Tibial artery (tissue), 4 donors: ENCODE data around the gene ZNF586.
A peak's percentile ranks its signal among the peaks of the same experiment; 100 is the strongest.

Experiments
- DNase-seq, 2 donors: peaks; one replicate each; pipeline ENCODE4 v3.0.0-alpha.2; 2019
- H3K27ac ChIP-seq, 2 donors: fragments of 200-600 bp; sonication (generic) in 1 of 2; 1 replicate in 1 of 2; 2 replicates in 1 of 2; pipeline ENCODE4 v1.5.1; 2018 to 2019; ENCODE audit warnings: mild to moderate bottlenecking in 1 of 2
- H3K27me3 ChIP-seq, 2 donors: fragments of 200-600 bp; sonication (generic) in 1 of 2; one replicate each; pipeline versions ENCODE4 v1.5.1 to v1.6.0; 2016 to 2019
- H3K36me3 ChIP-seq, 3 donors: fragments of 200-600 bp; sonication (generic) in 2 of 3; one replicate each; pipeline ENCODE4 v1.5.1; 2016 to 2019; ENCODE audit warnings: mild to moderate bottlenecking in 2 of 3
- H3K4me1 ChIP-seq, 4 donors: fragments of 200-600 bp; sonication (generic) in 2 of 4; 1 replicate in 3 of 4; 2 replicates in 1 of 4; pipeline ENCODE4 v1.5.1; 2016 to 2019
- H3K4me3 ChIP-seq, 2 donors: fragments of 200-600 bp; sonication (generic) in 1 of 2; 1 replicate in 1 of 2; 2 replicates in 1 of 2; pipeline ENCODE4 v1.5.1; 2018 to 2019; ENCODE audit warnings: mild to moderate bottlenecking in 2 of 2
- H3K9me3 ChIP-seq, 3 donors: fragments of 200-600 bp; sonication (generic) in 1 of 3; one replicate each; pipeline ENCODE4 v1.5.1; 2016 to 2019
- intact Hi-C: fragments of 100-400 bp; cut with DNase I; formaldehyde crosslinking; loops from one replicate; pipeline ENCODE4 v1.15.0; 2023; ENCODE audit warnings: low total_unique reads
- TF ChIP-seq, protein P1 (sequence below), 2 experiments: fragments of 200-600 bp in 1 of 2; fragments of 450-650 bp in 1 of 2; IDR thresholded peaks; one replicate each; pipeline ENCODE4 v1.5.1; 2017 to 2019; ENCODE audit warnings: antibody characterized with exemption in 2 of 2, mild to moderate bottlenecking in 1 of 2, moderate library complexity in 1 of 2

ZNF586 gene

DNA sequence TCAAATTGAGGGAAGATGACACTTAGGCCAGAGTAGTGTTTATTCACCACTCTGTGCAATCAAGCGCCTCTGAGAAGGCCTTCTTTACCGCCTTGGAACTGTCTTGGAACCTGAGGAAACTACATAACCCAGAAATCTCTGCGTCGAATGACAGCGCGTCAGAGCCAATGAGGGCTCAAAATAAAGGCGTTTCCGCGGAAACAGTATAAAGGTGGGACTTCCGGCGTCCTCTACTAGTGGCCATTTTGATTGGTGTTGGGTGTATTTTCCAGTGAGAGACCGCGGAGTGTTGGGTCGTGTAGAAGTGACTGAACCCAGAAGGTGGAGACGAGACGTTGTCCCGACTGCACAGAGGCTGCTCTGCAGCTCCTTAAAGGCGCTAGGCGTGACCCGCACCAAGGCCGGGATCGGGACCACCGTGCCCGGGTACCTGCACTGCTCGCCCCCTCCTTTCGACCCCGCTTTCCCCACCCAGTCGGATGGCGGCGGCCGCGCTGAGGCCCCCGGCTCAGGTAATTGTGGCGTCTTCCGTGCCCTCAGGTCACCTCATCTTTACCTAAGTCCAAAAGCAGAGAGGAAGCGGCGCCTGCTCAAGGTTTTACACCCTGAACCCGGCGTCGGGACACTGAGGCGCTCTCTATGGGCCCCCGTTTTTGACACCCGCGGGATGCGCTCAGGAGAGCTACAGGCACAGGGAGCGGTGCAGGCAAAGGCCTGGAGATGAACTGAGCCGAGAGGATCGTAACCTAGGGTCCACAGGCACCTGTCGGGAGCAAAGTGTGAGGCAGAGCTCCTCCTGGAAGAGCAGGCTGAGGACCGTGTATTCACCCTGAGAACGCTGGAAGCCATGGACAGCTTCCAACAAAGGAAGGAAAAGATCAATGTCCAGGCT lies 22.6 kb upstream of the ZNF586 start, which contains the start of gene ZNF776:
ZNF776 (plus strand) TSS at position 236 of the 892 bp plus-strand sequence; CDS start at position 480, 244 bp downstream.
- intact Hi-C loops: loop anchor here (10.0 kb wide), 1 partner anchor 68 kb away; the partner anchor contains the start of gene ZNF552
- H3K27ac ChIP-seq: peak within 1 kb of the TSS; percentile 62 to 74

DNA sequence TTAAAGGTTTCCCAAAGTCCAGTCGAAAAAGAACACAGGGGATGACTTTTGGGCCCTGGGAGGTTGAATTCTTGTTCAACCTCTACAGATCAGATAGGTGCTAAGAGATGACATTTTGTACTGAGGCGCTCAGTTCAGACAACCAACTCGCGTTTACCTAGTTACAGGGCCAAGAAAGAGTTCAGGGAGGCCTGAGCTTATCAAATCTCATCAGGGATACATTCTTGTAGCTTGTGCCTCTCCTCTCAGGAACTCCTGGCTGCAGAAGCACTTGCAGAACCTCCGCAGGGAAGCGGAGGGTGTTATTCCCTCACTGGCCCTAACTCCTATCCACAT lies 22.0 kb upstream of the ZNF586 start:
- TF ChIP-seq, protein P1, sequence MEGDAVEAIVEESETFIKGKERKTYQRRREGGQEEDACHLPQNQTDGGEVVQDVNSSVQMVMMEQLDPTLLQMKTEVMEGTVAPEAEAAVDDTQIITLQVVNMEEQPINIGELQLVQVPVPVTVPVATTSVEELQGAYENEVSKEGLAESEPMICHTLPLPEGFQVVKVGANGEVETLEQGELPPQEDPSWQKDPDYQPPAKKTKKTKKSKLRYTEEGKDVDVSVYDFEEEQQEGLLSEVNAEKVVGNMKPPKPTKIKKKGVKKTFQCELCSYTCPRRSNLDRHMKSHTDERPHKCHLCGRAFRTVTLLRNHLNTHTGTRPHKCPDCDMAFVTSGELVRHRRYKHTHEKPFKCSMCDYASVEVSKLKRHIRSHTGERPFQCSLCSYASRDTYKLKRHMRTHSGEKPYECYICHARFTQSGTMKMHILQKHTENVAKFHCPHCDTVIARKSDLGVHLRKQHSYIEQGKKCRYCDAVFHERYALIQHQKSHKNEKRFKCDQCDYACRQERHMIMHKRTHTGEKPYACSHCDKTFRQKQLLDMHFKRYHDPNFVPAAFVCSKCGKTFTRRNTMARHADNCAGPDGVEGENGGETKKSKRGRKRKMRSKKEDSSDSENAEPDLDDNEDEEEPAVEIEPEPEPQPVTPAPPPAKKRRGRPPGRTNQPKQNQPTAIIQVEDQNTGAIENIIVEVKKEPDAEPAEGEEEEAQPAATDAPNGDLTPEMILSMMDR (IDR thresholded peaks at IDR 0.05): no peak
- peak overlapping the region in 1 of 2 donors; percentile 74 for H3K27ac ChIP-seq

More for the DNA sequence above, 22.6 kb upstream of the ZNF586 start, which contains the start of gene ZNF776:
- TF ChIP-seq, protein P1 (IDR thresholded peaks at IDR 0.05): peak in 1 of 2 experiments; percentile 24
- peaks cover 3 to 51% (median 30%) of the 10 kb centered on the region in 3 donors for H3K9me3 ChIP-seq
- peak within 1 kb of the TSS; percentile 70 to 95 for H3K4me3 ChIP-seq
- H3K36me3 ChIP-seq: peaks cover 38 to 44% (median 40%) of the 10 kb centered on the region in 3 donors
- DNase-seq: peak; percentile 82 to 84
- no peaks in the 10 kb centered on the region for H3K27me3 ChIP-seq
- H3K4me1 ChIP-seq: peaks cover 0 to 13% (median 7%) of the 10 kb centered on the region in 4 donors

DNA sequence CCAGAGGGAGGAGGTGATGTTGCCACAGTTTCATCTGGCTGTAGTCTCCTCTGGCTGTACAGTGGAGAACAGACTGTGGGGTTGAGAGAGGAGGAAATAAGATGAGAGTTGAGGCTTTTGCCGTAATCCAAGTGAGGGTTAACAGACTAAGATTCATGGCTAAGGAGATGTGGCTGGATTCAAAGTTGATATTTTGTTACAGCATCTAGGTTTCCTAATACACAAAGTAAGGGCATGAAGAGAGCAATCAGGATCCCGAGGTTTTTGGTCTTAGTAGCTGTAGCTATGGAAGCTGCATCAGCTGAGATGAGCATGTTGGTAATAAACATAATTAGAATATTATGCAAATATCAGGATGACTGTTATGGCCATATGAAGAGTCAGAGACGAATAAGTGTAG lies 21.4 kb upstream of the ZNF586 start:
- intact Hi-C loops: loop anchor here (10.0 kb wide), 1 partner anchor 67 kb away; the partner anchor contains the start of gene ZNF552
- H3K4me3 ChIP-seq: no peak overlapping the region
- peaks cover 0 to 13% (median 7%) of the 10 kb centered on the region in 4 donors for H3K4me1 ChIP-seq
- no peak overlapping the region for H3K27ac ChIP-seq
- DNase-seq: no peak
- H3K9me3 ChIP-seq: peaks cover 3 to 63% (median 42%) of the 10 kb centered on the region in 3 donors
- peaks cover 50 to 56% (median 52%) of the 10 kb centered on the region in 3 donors for H3K36me3 ChIP-seq
- no peaks in the 10 kb centered on the region for H3K27me3 ChIP-seq
- TF ChIP-seq, protein P1 (IDR thresholded peaks at IDR 0.05): no peak

More for the DNA sequence above, 22.0 kb upstream of the ZNF586 start:
- peaks cover 44 to 50% (median 46%) of the 10 kb centered on the region in 3 donors for H3K36me3 ChIP-seq
- no peak for DNase-seq
- peak overlapping the region; percentile 70 to 95 for H3K4me3 ChIP-seq
- no peaks in the 10 kb centered on the region for H3K27me3 ChIP-seq
- intact Hi-C loops: loop anchor here (10.0 kb wide), 1 partner anchor 67 kb away; the partner anchor contains the start of gene ZNF552
- H3K9me3 ChIP-seq: peaks cover 3 to 57% (median 36%) of the 10 kb centered on the region in 3 donors
- peaks cover 0 to 13% (median 7%) of the 10 kb centered on the region in 4 donors for H3K4me1 ChIP-seq

DNA sequence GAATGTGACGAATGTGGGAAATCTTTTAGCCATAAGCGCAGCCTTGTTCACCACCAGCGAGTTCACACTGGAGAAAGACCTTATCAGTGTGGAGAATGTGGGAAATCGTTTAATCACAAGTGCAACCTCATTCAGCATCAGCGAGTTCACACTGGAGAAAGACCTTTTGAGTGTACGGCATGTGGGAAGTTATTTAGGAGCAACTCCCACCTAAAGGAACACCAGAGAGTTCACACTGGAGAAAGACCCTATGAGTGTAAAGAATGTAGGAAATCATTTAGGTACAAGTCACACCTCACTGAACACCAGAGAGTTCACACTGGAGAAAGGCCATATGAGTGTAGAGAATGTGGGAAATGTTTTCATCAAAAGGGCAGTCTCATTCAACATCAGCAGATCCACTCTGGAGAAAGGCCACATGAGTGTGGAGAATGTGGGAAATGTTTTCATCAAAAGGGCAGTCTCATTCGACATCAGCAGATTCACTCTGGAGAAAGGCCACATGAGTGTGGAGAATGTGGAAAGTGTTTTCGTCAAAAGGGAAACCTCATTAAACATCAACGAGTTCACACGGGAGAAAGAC lies 15.3 kb upstream of the ZNF586 start:
- Histone ChIP-seq H3K27me3 (no peaks in the 10 kb centered on the region), H3K27ac (no peak overlapping the region), H3K36me3 (peaks cover 99 to 100% (median 100%) of the 10 kb centered on the region in 3 donors), H3K9me3 (peaks cover 7 to 100% (median 88%) of the 10 kb centered on the region in 3 donors), H3K4me1 (no peaks in the 10 kb centered on the region), H3K4me3 (no peak overlapping the region)
- TF ChIP-seq, protein P1 (IDR thresholded peaks at IDR 0.05): no peak
- no peak for DNase-seq
- intact Hi-C loops: no loop called here

DNA sequence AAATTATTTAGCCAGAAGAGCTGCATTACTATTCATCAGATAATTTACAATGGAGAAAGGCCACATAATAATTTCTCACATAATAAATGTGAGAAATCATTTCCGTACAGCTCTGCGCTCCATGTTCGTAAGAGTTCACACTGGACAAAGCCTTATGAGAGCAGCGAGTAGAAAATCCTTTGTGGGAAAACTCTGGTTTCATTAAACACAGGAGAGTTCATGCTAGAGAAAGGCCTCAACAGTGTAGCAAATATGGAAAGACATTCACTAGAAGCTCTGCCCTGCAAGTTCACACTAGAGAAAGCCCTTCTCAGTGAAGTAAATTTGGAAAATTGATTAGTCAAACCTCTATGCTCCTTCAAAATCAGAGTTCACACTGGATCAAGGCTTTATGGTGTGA lies 14.4 kb upstream of the ZNF586 start:
- TF ChIP-seq, protein P1 (IDR thresholded peaks at IDR 0.05): no peak
- Histone ChIP-seq H3K27me3 (no peaks in the 10 kb centered on the region), H3K9me3 (peaks cover 9 to 100% (median 88%) of the 10 kb centered on the region in 3 donors), H3K4me1 (no peaks in the 10 kb centered on the region), H3K27ac (no peak overlapping the region), H3K36me3 (peaks cover 99 to 100% (median 100%) of the 10 kb centered on the region in 3 donors), H3K4me3 (no peak overlapping the region)
- intact Hi-C loops: no loop called here
- DNase-seq: no peak
